Gastrocnemius medialis (tissue), 4 donors: ENCODE results near the gene LRRC56.

ENCODE experiments used
- CTCF ChIP-seq, 5 experiments: fragments of 450-650 bp in 3 of 5; fragments of 200-600 bp in 2 of 5; sonication (generic) in 2 of 5; IDR thresholded peaks in 4 of 5; conservative IDR thresholded peaks in 1 of 5; 1 replicate in 4 of 5; 2 replicates in 1 of 5; pipeline ENCODE4 v1.5.1; 2016 to 2019; ENCODE audit warnings: antibody characterized with exemption in 5 of 5, mild to moderate bottlenecking in 3 of 5, moderate library complexity in 3 of 5
- POLR2A ChIP-seq, 2 donors: fragments of 450-650 bp; IDR thresholded peaks; one replicate each; pipeline ENCODE4 v1.6.1; 2017; ENCODE audit warnings: antibody characterized with exemption in 2 of 2, mild to moderate bottlenecking in 2 of 2, moderate library complexity in 2 of 2

DNA sequence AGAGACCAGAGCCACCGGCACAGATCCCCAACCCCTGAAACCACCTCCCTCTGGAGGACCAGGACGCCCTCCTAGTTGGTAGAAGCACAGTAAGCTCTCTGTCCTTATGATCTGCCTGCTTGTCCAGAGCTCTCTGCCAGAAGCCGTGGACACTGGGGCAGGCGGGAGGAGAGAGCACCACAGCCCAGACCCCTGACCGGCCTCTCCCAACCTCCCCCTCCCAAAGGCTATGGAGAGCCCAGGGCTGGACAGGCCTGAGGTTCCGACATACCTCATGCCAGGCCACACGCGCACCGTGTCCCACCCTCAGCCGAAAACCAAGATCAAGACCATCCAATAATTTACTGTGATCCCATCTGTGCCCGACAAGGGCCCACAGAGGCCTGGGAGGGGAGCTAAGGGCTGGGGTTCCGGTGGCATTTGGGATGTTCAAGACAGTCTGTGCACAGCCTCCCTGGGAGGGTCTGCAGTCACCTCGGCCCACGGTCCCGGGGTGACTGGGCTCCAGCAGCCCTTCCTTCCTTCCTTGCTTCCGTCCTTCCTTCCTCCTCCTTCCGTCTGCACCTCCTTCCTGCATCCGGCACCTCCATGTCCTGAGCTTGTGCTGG lies 5.3 kb upstream of the LRRC56 start:
- no peak for TF ChIP-seq CTCF (IDR thresholded peaks at IDR 0.05 in 4 of 5, conservative IDR thresholded peaks at IDR 0.05 in 1 of 5)
- no peak for TF ChIP-seq POLR2A (IDR thresholded peaks at IDR 0.05)
